ENCODE measurements around the gene GPR63.

Gene GPR63

DNA sequence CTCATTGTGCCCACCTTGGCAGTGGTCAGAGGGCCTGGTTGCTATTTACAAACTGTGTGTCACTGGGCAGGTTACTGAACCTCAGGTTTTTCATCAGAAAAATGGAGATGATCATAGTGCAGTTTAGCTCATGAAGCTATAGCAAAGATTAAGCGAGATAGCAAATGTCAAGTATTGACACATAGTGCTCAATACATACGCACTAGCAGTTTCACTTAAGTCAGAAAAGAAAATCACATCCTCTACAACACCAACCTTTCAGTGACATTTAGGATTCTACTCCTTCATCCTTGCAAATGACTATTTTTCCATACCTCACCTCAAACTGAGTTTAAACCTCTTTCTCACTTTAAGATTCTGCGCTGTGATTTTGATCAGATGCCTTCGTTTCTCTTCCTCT, 16.2 kb downstream of the GPR63 start:
- no peak for DNase-seq (ENCODE audit: low read depth in 2 of 2, low spot score in 1 of 2)

DNA sequence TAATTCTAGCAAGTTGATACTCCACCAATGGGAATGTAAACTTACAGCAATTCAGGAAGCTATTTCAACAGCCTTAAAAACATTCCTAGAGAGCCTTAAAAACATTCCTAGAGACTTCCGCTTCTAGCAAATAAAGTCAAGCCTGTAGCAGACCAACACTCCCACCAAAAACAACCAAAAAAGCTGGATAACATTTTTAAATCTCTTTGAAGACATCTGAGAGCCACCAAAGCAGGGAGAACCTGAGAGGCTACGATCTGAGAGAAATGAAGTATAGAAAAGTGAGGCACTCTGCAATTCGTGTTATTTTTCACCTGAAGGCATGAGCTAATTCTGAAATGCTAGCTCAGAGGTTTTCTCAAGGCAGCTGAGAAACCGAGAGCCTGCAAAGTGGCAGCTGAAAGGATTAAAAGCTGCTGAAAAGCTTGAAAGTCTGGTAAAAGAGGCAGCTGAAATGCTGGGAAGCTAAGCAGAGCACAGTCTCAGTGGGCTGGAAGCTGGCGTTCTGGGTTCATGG, 20.9 kb downstream of the GPR63 start:
- DNase-seq (ENCODE audit: low read depth in 2 of 2, low spot score in 1 of 2) = no peak

- DNase-seq (ENCODE audit: low read depth in 2 of 2, low spot score in 1 of 2) = no peak
Observed at GRCh38 chr6:96814625-96815024, 22.7 kb downstream of the GPR63 start.

DNA sequence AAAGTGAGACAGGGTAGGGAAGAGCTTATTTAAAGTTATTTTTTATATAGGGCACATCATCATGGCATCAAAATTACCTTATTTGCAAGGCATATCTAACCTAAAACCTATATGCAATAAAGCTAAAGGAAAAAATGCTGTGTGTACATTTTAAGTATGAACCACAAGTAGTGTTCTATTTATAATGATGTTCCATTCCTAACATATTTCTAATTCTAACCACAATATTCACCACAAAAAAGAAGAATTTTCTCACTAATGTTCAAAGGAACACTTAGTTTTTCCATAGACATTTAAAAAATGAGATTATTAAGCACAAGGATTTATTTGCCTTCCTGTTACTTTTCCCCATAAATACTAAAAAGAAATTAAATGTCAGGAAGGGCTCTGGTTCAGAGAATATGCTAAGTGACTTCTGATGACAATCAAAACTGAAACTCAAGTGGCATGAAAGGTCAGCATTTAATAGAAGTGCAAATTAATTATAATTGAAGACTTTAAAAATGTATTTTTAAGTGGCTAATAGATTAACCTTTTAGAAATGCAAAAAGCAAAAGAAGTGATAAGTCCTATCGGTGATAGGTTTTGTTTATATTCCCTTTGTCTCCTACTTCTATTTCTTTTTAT, 25.1 kb downstream of the GPR63 start:
- no peak for DNase-seq (ENCODE audit: low read depth in 2 of 2, low spot score in 1 of 2)

DNA sequence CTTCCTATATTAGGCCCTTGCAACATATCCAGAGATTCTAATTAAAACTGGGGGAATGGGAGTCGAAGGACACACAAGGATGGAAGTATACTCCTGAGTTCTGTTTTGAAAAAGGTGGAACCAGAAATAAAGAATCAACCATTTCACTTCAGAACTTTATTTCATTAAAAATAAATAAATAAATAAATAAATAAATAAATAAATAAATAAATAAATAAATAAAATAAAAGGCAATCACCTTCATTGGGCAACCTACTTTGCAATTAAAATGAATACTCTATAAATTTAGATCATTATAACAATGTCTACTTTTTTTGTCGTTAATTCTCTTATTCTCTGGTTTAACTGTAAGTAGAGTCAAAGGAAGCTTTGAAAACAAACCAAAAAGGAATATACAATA, 25.6 kb downstream of the GPR63 start:
- DNase-seq (ENCODE audit: low read depth in 2 of 2, low spot score in 1 of 2) = no peak

GRCh38 chr6:96811136-96811535, 26.1 kb downstream of the GPR63 start:
- DNase-seq (ENCODE audit: low read depth in 2 of 2, low spot score in 1 of 2) = no peak

DNA sequence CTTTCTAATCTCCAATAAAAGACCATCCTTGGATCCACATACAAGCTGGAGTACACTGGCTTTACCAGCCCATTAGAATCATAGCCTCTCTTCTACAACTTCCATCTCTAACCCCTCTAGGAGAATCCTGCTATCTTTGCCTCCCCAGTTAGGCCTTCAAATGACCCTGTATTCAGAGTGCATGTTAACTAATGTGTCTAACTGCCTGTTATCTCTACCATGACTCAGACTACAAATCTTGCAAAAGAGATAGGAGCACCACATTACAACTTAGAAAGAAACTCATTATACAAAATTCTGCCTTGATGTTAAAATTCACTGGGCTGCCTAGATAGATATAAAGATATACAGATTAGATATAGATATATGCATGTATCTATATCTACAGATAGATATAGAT, 28.2 kb downstream of the GPR63 start:
- no peak for DNase-seq (ENCODE audit: low read depth in 2 of 2, low spot score in 1 of 2)

DNA sequence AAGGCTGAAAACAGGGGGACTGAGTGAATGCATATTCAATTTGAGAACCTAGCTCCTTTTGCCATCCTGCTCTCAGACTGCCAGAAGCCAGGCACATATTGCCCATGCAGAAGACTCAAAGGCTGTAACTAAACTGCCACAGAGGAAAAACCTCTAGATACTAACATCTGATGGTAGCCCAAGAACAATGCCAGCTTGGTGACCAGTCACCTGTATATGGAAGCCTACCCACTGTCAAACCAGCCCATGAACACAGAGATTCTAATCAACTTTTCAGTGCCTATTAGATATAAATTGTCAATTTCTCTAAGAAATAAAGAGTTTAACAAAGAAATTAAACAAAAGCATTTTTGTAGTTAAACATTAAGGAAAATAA, 34.2 kb downstream of the GPR63 start:
- DNase-seq (ENCODE audit: low read depth in 2 of 2, low spot score in 1 of 2) = no peak

- no peak for DNase-seq (ENCODE audit: low read depth in 2 of 2, low spot score in 1 of 2)
Observed at GRCh38 chr6:96795481-96795880, 41.8 kb downstream of the GPR63 start.

- no peak for DNase-seq (ENCODE audit: low read depth in 2 of 2, low spot score in 1 of 2)
Observed at GRCh38 chr6:96794980-96795379, 42.3 kb downstream of the GPR63 start.

- DNase-seq (ENCODE audit: low read depth in 2 of 2, low spot score in 1 of 2) = no peak
Observed at GRCh38 chr6:96792561-96793190, 44.6 kb downstream of the GPR63 start.

GRCh38 chr6:96789871-96790270, 47.4 kb downstream of the GPR63 start:
- DNase-seq (ENCODE audit: low read depth in 2 of 2, low spot score in 1 of 2) = no peak

DNA sequence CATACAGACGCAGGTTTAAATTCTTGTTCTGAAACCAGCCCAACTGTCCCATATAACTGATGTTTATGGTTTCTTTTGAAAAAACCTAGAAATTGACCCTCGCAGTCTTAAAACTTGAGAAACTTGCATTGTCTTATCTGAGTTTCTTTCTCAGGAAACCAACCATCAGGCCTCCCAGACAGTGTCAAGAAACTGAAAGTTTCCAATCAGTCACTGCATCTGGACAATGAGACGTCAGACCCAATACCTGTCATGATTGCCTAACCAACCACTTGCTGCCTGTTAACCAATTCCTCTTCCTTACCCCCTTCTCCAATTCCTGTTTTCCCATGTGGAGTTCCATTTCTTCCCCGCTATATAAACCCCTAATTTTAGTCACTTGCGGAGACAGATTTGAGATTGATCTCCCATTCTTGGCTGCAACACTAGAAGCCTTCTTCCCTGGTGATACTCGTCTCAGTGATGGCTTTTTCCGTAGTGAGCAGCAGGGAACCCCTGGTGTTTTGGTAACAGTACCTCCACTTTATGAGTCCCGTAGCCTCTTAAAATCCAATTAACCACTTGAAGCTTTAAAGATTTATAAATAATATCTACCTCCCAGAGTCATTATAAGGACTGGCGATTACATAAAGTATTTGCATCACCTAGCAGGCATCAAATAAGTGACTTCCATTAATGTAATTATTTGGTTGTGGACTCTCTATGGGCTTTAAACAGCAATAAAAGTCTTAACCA, 49.3 kb downstream of the GPR63 start:
- no peak for DNase-seq (ENCODE audit: low read depth in 2 of 2, low spot score in 1 of 2)

DNA sequence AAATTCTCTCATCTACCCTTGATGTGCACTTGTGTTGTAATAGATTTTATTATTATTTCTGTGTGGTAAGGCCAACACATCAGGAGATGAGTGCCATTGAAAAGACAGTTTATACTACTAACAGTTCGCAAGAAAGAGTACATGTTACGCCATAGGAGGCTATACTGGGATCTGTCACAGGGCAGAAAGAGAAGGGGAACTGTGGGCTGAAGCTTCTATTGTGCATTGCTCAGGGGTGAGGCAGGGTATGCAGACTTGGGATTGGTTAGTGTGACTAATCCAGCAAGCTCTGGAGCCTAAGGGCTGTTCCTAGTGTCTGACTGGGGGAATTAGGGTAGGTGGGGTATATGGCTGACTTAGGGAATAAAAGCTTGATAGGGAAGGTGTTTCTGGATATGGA, 50.9 kb downstream of the GPR63 start:
- DNase-seq (ENCODE audit: low read depth in 2 of 2, low spot score in 1 of 2) = no peak

GRCh38 chr6:96784650-96785049, 52.6 kb downstream of the GPR63 start:
- no peak for DNase-seq (ENCODE audit: low read depth in 2 of 2, low spot score in 1 of 2)

- DNase-seq (ENCODE audit: low read depth in 2 of 2, low spot score in 1 of 2) = no peak
Observed at GRCh38 chr6:96783307-96783706, 54.0 kb downstream of the GPR63 start.

GRCh38 chr6:96781557-96781956, 55.7 kb downstream of the GPR63 start:
- DNase-seq (ENCODE audit: low read depth in 2 of 2, low spot score in 1 of 2) = no peak

DNA sequence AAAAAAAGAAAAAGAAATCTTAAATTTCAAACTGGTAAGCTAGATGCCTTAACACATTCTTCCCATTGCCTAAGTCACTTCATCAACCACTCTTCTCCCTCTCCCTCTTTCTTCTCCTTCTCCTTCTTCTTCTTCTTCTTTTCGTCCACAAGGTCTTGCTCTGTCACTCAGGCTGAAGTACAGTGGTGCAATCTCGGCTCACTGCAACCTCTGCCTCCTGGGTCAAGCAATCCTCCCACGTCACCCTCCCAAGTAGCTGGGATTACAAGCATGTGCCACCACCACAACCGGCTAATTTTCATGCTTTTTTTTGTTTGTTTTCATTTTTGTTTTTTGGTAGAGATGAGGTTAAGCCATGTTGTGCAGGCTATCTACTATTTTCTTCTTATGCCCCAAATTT, 60.2 kb downstream of the GPR63 start:
- DNase-seq (ENCODE audit: low read depth in 2 of 2, low spot score in 1 of 2) = no peak

DNA sequence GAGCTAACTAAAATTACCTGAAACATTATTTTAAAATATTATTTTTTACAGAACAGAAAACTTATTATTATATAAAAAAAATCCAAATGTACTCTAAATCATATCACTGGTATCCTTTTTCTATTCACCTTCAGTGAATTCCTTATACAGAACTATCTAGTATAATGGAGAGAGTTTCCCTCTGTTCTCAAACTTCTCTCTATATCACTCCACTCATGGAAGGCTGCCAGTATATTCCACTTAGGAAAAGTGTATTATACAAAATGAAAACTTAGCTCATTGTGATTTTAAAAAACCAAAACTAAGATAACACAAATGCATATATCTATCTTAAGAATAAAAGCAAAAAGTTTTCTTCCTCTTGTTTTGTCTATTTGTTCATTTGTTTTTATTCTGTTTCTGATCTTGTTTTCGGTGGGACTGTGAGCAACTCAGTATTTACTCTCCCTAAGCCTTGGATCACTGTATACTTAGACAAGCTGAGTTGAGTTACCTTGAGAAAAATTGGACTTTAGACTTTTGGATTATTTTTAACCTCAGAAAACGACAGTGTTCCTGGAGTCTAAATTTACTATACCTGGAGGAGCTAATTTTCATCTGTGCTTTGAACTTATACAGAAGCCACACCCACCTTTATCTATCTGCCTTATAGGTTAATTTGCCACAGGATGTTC, 61.4 kb downstream of the GPR63 start:
- no peak for DNase-seq (ENCODE audit: low read depth in 2 of 2, low spot score in 1 of 2)

DNA sequence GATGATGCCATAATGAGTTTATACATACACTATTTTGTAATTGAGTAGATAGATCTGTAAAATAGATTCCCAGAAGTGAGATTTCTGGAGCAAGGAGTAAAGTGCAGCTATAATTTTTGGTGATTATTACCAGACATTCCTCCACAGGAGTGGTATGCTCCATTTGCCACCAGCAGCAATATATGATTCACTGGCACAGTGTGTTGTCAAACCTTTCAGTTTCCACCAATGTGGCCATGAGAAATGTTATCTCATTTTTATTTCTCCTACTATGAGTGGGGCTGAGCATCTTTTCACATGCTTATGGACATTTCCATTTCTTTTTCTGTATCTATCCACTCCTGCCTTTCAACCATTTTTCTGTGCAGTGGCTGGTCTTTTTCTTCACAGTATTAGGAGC, 70.5 kb downstream of the GPR63 start:
- no peak for DNase-seq (ENCODE audit: low read depth in 2 of 2, low spot score in 1 of 2)

- no peak for DNase-seq (ENCODE audit: low read depth in 2 of 2, low spot score in 1 of 2)
Observed at GRCh38 chr6:96762599-96762998, 74.7 kb downstream of the GPR63 start.

- no peak for DNase-seq (ENCODE audit: low read depth in 2 of 2, low spot score in 1 of 2)
Observed at GRCh38 chr6:96761794-96762193, 75.5 kb downstream of the GPR63 start.

All from stimulated activated CD8-positive, alpha-beta memory T cell treated with anti-CD3 and anti-CD28 coated beads, Interleukin-4, amount 100 ng/mL, for 4 hours (primary cell).